GM12872 (cell line): ENCODE measurements around the gene BANP.

Source experiments
- TF ChIP-seq, protein P1 (sequence below): IDR thresholded peaks from 3 replicates; pipeline ENCODE4 v1.5.1; 2011; ENCODE audit warnings: low read depth, mild to moderate bottlenecking, low read length, moderate library complexity; ENCODE audit not compliant: insufficient read depth

BANP gene

DNA sequence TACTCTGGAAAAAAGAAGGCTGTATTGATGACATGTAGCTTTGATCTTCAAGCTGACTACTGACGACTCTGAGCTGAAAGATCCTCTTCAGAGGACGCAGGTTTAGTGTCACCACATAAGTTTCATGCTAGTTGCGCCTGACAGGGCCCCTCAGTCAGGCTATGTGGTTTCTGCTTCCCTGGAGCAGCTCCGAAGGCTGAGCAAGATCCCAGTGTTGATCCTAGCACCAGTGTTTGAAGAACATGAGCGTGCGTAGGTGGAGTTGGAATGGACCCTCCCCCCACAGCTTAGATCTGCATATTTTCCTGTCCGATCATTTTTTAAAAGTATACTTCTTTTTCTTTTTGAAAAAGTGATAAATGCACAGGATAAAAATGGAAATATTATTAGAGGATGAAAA, 17.3 kb downstream of the BANP start:
- TF ChIP-seq, protein P1, sequence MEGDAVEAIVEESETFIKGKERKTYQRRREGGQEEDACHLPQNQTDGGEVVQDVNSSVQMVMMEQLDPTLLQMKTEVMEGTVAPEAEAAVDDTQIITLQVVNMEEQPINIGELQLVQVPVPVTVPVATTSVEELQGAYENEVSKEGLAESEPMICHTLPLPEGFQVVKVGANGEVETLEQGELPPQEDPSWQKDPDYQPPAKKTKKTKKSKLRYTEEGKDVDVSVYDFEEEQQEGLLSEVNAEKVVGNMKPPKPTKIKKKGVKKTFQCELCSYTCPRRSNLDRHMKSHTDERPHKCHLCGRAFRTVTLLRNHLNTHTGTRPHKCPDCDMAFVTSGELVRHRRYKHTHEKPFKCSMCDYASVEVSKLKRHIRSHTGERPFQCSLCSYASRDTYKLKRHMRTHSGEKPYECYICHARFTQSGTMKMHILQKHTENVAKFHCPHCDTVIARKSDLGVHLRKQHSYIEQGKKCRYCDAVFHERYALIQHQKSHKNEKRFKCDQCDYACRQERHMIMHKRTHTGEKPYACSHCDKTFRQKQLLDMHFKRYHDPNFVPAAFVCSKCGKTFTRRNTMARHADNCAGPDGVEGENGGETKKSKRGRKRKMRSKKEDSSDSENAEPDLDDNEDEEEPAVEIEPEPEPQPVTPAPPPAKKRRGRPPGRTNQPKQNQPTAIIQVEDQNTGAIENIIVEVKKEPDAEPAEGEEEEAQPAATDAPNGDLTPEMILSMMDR, result no peak

DNA sequence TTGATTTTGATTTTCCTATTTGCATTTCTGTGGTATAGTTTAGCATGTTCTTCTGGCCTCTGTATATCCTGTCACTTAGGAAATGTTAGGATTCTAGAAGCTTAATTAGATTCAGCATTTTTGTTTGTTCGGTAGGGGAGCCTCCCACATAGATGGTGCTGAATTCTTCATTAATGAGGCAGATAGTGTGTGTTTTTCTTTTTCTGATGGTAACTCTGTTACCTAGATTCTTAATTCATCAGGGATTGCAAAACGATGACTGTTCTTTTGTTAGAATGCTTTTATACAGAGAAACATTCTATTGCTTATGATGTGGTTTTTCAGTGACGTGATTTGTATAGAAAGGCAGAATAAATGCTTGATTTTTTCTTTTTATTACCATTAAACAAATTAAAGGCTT, 19.0 kb downstream of the BANP start:
- TF ChIP-seq, protein P1, result no peak

DNA sequence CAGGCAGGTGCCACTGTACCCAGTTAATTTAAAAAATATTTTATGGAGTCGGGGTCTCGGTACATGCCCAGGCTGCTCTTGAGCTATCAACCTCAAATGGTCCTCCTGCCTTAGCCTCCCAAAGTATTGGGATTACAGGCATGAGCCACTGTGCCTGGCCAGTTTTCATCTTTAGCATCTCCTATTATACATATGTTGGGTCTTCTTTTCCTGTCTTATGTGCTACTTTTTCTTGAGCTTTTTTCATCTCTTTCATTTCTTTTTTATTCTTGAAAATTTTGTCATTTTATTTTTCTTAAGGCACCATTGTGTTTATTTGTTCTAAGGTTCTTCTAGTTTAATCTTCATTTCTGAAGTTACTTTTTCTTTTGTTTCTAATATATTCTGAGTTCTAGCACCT, 20.7 kb downstream of the BANP start:
- TF ChIP-seq, protein P1, result no peak

DNA sequence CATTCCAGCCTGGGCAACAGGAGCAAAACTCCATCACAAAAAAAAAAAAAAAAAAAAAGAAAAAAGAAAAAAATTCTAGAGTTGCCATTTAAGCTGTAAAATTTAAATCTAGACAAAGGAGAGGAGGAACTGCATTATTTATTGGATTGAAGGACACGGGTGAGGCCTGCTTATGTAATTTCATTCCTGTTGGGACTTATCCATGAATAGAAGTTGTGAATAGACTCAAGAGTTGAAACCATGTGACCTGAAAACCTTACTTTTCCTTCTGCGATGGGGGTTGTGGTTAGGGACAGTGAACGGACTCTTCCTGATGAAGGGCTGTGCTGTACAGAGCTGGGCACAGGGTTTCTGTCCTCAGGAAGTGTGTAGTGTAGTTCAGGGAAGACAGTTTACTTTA, 22.5 kb downstream of the BANP start:
- TF ChIP-seq, protein P1, result no peak

DNA sequence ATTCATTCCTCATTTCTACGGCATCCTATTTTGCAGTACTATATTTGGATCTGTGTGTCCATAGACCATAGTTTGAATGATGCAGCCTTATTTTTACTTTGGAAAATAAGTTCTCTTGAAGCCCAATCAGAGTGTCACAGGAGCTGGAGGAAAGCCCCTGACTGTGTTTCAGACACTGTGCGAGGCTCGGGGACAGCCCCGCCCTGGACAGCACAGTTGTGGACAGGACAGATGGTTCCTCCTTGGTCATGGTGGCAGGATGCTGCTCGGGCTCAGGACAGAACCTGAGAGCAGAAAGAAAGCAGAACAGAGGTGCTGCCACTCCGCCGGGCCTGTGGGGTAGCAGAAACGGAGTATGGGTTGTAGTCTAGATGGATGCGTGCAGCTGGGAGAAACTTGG, 22.9 kb downstream of the BANP start:
- TF ChIP-seq, protein P1, result no peak

DNA sequence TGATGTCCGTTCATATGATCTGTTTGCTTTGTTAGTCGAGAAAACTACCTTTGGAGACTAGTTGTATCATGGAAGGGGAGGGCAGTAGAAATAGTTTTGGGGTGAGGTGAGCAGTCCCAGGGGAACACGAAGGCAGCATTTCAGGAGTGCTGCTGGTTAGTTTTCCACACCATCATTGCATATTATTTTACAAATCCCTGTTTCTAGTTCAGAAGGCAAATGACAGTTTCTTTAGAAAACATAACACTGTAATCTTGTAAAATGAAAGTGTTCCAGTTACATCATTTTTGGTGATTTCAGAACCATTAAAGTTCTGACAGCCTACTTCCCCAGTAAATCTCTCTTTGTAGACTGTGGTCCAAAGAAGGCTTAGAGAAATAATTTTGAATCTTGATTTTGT, 25.4 kb downstream of the BANP start:
- TF ChIP-seq, protein P1, result no peak

DNA sequence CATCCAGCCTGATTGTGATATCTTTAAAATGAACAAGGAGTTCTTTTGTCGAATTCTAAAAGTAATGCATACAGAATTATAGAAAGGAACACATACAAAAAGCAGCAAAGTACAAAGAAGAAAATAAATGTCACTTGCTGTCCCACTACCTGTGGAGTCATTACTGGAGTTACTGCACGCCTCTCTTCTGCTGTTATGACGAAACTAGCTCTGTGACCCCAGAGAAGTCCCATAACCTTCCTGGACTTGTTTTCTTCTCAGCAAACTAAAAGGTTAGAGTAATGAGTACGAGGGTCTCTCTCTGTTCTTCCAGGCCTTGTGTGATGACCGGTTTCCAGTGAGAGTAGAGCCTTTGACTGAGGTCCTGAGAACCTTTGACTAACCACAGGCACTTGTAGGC, 26.9 kb downstream of the BANP start:
- TF ChIP-seq, protein P1, result no peak

DNA sequence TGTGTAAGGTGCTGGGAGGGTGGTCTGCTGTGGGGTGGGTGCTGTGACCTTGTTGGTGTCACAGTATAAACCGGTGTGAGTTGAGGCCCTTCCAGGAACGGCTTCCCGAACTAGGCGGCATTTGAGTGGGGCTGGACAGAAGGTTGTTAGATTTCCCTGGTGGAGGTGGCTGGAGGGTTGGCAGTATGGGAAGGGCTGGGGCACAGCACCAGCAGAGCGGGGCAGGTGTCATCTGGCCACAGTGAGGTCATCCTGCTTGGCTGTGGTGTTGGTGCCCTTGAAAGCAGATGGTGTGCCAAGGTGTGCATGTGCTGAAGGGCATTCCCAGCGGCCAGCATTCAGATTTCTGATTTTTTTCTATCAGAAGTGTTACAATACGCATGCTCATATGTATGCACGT, 28.1 kb downstream of the BANP start:
- TF ChIP-seq, protein P1, result no peak
